H9 (cell line): ENCODE data around the gene PLEKHG1. TPM values are rescaled to one million over a fixed set of nuclear protein-coding genes. Genes with fewer than 3 reads are reported as not detected.

Source experiments
- DNase-seq: peaks from one replicate; pipeline ENCODE4 v3.0.0-alpha.2; 2017
- H2AFZ ChIP-seq: one replicate; pipeline ENCODE4 v1.6.1; 2013; ENCODE audit warnings: mild to moderate bottlenecking, low read length, control low read depth, moderate library complexity
- H2AK5ac ChIP-seq: 2 replicates; pipeline ENCODE4 v1.6.1; 2013; ENCODE audit warnings: low read length, control low read depth, mixed read lengths; ENCODE audit not compliant: insufficient read length
- H2BK120ac ChIP-seq: one replicate; pipeline ENCODE4 v1.6.1; 2013; ENCODE audit warnings: low read depth, mild to moderate bottlenecking, low read length, control low read depth, inconsistent platforms; ENCODE audit not compliant: poor library complexity, severe bottlenecking
- H2BK12ac ChIP-seq: 2 replicates; pipeline ENCODE4 v1.6.1; 2013; ENCODE audit warnings: low read length, control low read depth, mixed read lengths, low read depth; ENCODE audit not compliant: insufficient read length
- H2BK15ac ChIP-seq: 2 replicates; pipeline ENCODE4 v1.6.1; 2013; ENCODE audit warnings: low read depth, low read length, control low read depth
- H2BK20ac ChIP-seq: one replicate; pipeline ENCODE4 v1.6.1; 2013; ENCODE audit warnings: low read depth, mild to moderate bottlenecking, low read length, control low read depth, inconsistent platforms; ENCODE audit not compliant: poor library complexity, severe bottlenecking
- H2BK5ac ChIP-seq: 2 replicates; pipeline ENCODE4 v1.6.1; 2013; ENCODE audit warnings: low read length, control low read depth, mixed read lengths; ENCODE audit not compliant: insufficient read length
- H3K14ac ChIP-seq: 2 replicates; pipeline ENCODE4 v1.6.1; 2013; ENCODE audit warnings: low read length, control low read depth; ENCODE audit not compliant: insufficient read depth
- H3K18ac ChIP-seq: 2 replicates; pipeline ENCODE4 v1.6.1; 2013; ENCODE audit warnings: low read depth, mild to moderate bottlenecking, mixed read lengths, low read length, control low read depth; ENCODE audit not compliant: insufficient read length
- H3K23ac ChIP-seq: 2 replicates; pipeline ENCODE4 v1.6.1; 2013; ENCODE audit warnings: low read length, control low read depth, mixed read lengths, low read depth; ENCODE audit not compliant: insufficient read length
- H3K23me2 ChIP-seq: 2 replicates; pipeline ENCODE4 v1.6.1; 2013; ENCODE audit warnings: low read depth, mild to moderate bottlenecking, mixed read lengths, low read length, control low read depth; ENCODE audit not compliant: insufficient read length, poor library complexity, severe bottlenecking
- H3K27ac ChIP-seq: 2 replicates; pipeline ENCODE4 v1.5.1; 2013; ENCODE audit warnings: low read length, control low read depth, mixed read lengths, low read depth; ENCODE audit not compliant: insufficient read length
- H3K27me3 ChIP-seq: 2 replicates; pipeline ENCODE4 v1.6.1; 2013; ENCODE audit warnings: low read length, control low read depth, inconsistent platforms; ENCODE audit not compliant: insufficient read depth
- H3K4ac ChIP-seq: 2 replicates; pipeline ENCODE4 v1.6.1; 2013; ENCODE audit warnings: low read depth, mild to moderate bottlenecking, control low read depth, inconsistent platforms, low read length, moderate library complexity
- H3K4me1 ChIP-seq: 2 replicates; pipeline ENCODE4 v1.6.1; 2013; ENCODE audit warnings: low read length, control low read depth, inconsistent platforms; ENCODE audit not compliant: insufficient read depth
- H3K4me2 ChIP-seq: 2 replicates; pipeline ENCODE4 v1.6.1; 2013; ENCODE audit warnings: low read length, control low read depth, mixed read lengths; ENCODE audit not compliant: insufficient read length, insufficient read depth
- H3K56ac ChIP-seq: 2 replicates; pipeline ENCODE4 v1.6.1; 2013; ENCODE audit warnings: low read depth, mild to moderate bottlenecking, mixed read lengths, low read length, control low read depth; ENCODE audit not compliant: insufficient read length
- H3K79me1 ChIP-seq: 2 replicates; pipeline ENCODE4 v1.6.1; 2013; ENCODE audit warnings: low read depth, mild to moderate bottlenecking, moderate library complexity, low read length, control low read depth, inconsistent platforms; ENCODE audit not compliant: insufficient read depth, poor library complexity, severe bottlenecking
- H3K79me2 ChIP-seq: 2 replicates; pipeline ENCODE4 v1.6.1; 2013; ENCODE audit warnings: low read length, control low read depth, inconsistent platforms; ENCODE audit not compliant: insufficient read depth
- H3K9ac ChIP-seq: 2 replicates; pipeline ENCODE4 v1.6.1; 2013; ENCODE audit warnings: low read length, control low read depth, mixed read lengths; ENCODE audit not compliant: insufficient read length; ENCODE audit errors: extremely low read depth
- H3K9me3 ChIP-seq: one replicate; pipeline ENCODE4 v1.6.1; 2013; ENCODE audit warnings: low read depth, low read length, inconsistent platforms; ENCODE audit not compliant: control insufficient read depth
- H3T11ph ChIP-seq: one replicate; pipeline ENCODE4 v1.6.1; 2013; ENCODE audit warnings: mild to moderate bottlenecking, low read length, control low read depth, inconsistent platforms
- H4K20me1 ChIP-seq: one replicate; pipeline ENCODE4 v1.6.1; 2013; ENCODE audit not compliant: control insufficient read depth, insufficient read length, insufficient read depth
- H4K5ac ChIP-seq: 2 replicates; pipeline ENCODE4 v1.6.1; 2013; ENCODE audit warnings: low read depth, mild to moderate bottlenecking, mixed read lengths, low read length, control low read depth; ENCODE audit not compliant: insufficient read length
- H4K8ac ChIP-seq: replicated peaks from 2 replicates; pipeline ENCODE4 v1.6.1; 2013; ENCODE audit warnings: low read length, control low read depth, mixed read lengths, low read depth; ENCODE audit not compliant: insufficient read length
- H4K91ac ChIP-seq: 2 replicates; pipeline ENCODE4 v1.6.1; 2013; ENCODE audit warnings: low read depth, mild to moderate bottlenecking, moderate library complexity, mixed read lengths, low read length, control low read depth; ENCODE audit not compliant: insufficient read length
- H3K27ac Mint-ChIP-seq, 3 experiments: 2 replicates in 2 of 3; 3 replicates in 1 of 3; pipeline ENCODE4 v1.8.0; 2020 to 2021; ENCODE audit warnings: mixed read lengths in 3 of 3, mild to moderate bottlenecking in 1 of 3, moderate library complexity in 1 of 3
- H3K27me3 Mint-ChIP-seq: 2 replicates; pipeline ENCODE4 v1.8.0; 2021; ENCODE audit warnings: low read depth, mild to moderate bottlenecking, moderate library complexity, mixed read lengths
- H3K36me3 Mint-ChIP-seq, 3 experiments: 2 replicates in 2 of 3; 3 replicates in 1 of 3; pipeline ENCODE4 v1.8.0; 2020 to 2021; ENCODE audit warnings: low read depth in 3 of 3, mixed read lengths in 3 of 3; ENCODE audit not compliant: insufficient read depth in 1 of 3
- H3K4me1 Mint-ChIP-seq, 2 experiments: 2 replicates each; pipeline ENCODE4 v1.8.0; 2020; ENCODE audit warnings: mixed read lengths in 2 of 2
- H3K4me3 Mint-ChIP-seq, 2 experiments: 2 replicates in 1 of 2; 3 replicates in 1 of 2; pipeline ENCODE4 v1.8.0; 2020 to 2021; ENCODE audit warnings: mild to moderate bottlenecking in 2 of 2, mixed read lengths in 2 of 2, moderate library complexity in 1 of 2
- H3K9me3 Mint-ChIP-seq, 2 experiments: 2 replicates in 1 of 2; 3 replicates in 1 of 2; pipeline ENCODE4 v1.8.0; 2020; ENCODE audit warnings: mild to moderate bottlenecking in 2 of 2, mixed read lengths in 2 of 2, moderate library complexity in 1 of 2
- CTCF ChIP-seq: fragments of 200-600 bp; sonication (generic); conservative IDR thresholded peaks from 3 replicates; pipeline ENCODE4 v1.8.0; 2021; ENCODE audit warnings: antibody characterized with exemption, mild to moderate bottlenecking
- WGBS: extraction: QIAGEN DNeasy Blood & Tissue Kit; methylation state at CpG from one replicate; pipeline ENCODE4 v1.1.7; 2013; ENCODE audit warnings: missing lambda C conversion rate, low lambda C conversion rate, mixed read lengths; ENCODE audit not compliant: insufficient read length; ENCODE audit errors: extremely low coverage; 5-methylcytosine and 5-hydroxymethylcytosine counted together
- total RNA-seq: library from RNA; stranded (reverse); gene quantifications from 2 replicates; pipeline ENCODE4 v1.2.1, GENCODE V29; 2021

The PLEKHG1 gene
- total RNA-seq, 1 experiment from 2014 or later, result 1.0 TPM

GRCh38 chr6:150628908-150629307, 29.2 kb downstream of the PLEKHG1 start:
- no peak overlapping the region for H3K4me3 Mint-ChIP-seq
- no peaks in the 10 kb centered on the region for H3K79me1 ChIP-seq
- TF ChIP-seq CTCF, result no peak
- no peak overlapping the region for H3K9ac ChIP-seq
- H3K56ac ChIP-seq, result no peak overlapping the region
- H2AK5ac ChIP-seq, result no peak overlapping the region
- no peak overlapping the region for H4K8ac ChIP-seq
- H3K14ac ChIP-seq, result no peak overlapping the region
- H3K79me2 ChIP-seq, result no peaks in the 10 kb centered on the region
- no peak overlapping the region for H2AFZ ChIP-seq
- H3K36me3 Mint-ChIP-seq, result peaks cover 0 to 5% (median 4%) of the 10 kb centered on the region in 3 experiments; a peak in 3 of 7 replicates
- no peak overlapping the region for H3K18ac ChIP-seq
- H3K4me1 ChIP-seq, result no peaks in the 10 kb centered on the region
- H2BK15ac ChIP-seq, result no peak overlapping the region
- no peak for DNase-seq
- H4K91ac ChIP-seq, result no peak overlapping the region
- H2BK12ac ChIP-seq, result no peak overlapping the region
- no peaks in the 10 kb centered on the region for H3K9me3 ChIP-seq
- no peak overlapping the region for H3K23ac ChIP-seq
- no peak overlapping the region for H3K4ac ChIP-seq
- H3K27me3 Mint-ChIP-seq, result peaks cover 5% of the 10 kb centered on the region
- WGBS, result no CpG with 5 or more reads among the region's 6 CpGs
- no peaks in the 10 kb centered on the region for H4K20me1 ChIP-seq
- H2BK120ac ChIP-seq, result no peak overlapping the region
- H4K5ac ChIP-seq, result no peak overlapping the region
- H3K9me3 Mint-ChIP-seq, result peaks cover 4 to 7% of the 10 kb centered on the region in 2 experiments; a peak in 3 of 5 replicates
- H3K27ac Mint-ChIP-seq, result no peak overlapping the region
- H3T11ph ChIP-seq, result no peak overlapping the region
- H3K27me3 ChIP-seq, result no peaks in the 10 kb centered on the region
- no peak overlapping the region for H3K27ac ChIP-seq
- H2BK20ac ChIP-seq, result no peak overlapping the region
- no peak overlapping the region for H3K4me2 ChIP-seq
- no peaks in the 10 kb centered on the region for H3K4me1 Mint-ChIP-seq
- no peaks in the 10 kb centered on the region for H3K23me2 ChIP-seq
- no peak overlapping the region for H2BK5ac ChIP-seq
